Suprapubic skin (tissue), 3 donors: ENCODE data around the gene CEP192.

Experiments
- EP300 ChIP-seq: sonication (generic); formaldehyde crosslinking; IDR thresholded peaks from one replicate; pipeline ENCODE4 v1.6.1; 2017; ENCODE audit warnings: antibody characterized with exemption
- POLR2A ChIP-seq, 2 donors: fragments of 450-650 bp; IDR thresholded peaks; one replicate each; pipeline ENCODE4 v1.6.1; 2017; ENCODE audit warnings: antibody characterized with exemption in 2 of 2, mild to moderate bottlenecking in 2 of 2, moderate library complexity in 2 of 2
- TF ChIP-seq, protein P1 (sequence below), 2 donors: fragments of 200-600 bp in 1 of 2; fragments of 450-650 bp in 1 of 2; sonication (generic) in 1 of 2; IDR thresholded peaks; one replicate each; pipeline ENCODE4 v1.5.1; 2016 to 2019; ENCODE audit warnings: antibody characterized with exemption in 2 of 2, mild to moderate bottlenecking in 1 of 2, moderate library complexity in 1 of 2

DNA sequence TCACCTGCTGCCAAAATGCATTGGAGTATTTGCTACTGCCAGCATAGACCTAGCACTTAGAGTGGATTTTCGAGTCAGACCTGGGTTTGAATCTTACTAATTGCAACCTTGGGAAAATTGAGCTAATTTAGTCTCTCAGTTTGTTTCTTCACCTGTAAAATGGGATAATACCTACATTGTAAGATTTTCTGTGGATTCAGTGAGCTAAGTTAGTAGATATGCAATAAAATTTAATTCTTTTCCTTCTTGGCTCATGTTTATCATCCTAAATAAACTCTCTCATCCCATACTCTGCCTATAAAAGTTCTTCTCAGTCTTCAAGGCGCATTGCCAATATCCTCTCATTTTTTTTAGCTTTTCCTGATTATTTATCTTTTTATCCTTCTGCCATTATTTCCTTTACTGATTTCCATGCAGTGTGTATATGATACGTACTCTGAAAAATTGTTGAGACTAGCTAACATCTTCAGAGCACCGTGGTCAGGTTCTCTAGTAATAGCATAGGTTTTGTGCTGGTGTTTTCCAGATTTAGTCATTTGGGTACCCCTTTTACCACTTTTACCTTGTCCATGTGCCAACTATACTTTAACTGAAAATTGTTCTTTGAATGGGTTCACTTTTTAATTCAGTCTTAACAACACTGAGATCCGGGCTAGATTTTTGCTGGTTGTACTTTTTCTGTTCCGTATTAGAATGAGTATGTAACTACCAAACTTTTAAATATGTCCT, 7.3 kb downstream of the CEP192 start:
- TF ChIP-seq, protein P1, sequence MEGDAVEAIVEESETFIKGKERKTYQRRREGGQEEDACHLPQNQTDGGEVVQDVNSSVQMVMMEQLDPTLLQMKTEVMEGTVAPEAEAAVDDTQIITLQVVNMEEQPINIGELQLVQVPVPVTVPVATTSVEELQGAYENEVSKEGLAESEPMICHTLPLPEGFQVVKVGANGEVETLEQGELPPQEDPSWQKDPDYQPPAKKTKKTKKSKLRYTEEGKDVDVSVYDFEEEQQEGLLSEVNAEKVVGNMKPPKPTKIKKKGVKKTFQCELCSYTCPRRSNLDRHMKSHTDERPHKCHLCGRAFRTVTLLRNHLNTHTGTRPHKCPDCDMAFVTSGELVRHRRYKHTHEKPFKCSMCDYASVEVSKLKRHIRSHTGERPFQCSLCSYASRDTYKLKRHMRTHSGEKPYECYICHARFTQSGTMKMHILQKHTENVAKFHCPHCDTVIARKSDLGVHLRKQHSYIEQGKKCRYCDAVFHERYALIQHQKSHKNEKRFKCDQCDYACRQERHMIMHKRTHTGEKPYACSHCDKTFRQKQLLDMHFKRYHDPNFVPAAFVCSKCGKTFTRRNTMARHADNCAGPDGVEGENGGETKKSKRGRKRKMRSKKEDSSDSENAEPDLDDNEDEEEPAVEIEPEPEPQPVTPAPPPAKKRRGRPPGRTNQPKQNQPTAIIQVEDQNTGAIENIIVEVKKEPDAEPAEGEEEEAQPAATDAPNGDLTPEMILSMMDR (IDR thresholded peaks at IDR 0.05), result no peak
- no peak for TF ChIP-seq EP300
- TF ChIP-seq POLR2A (IDR thresholded peaks at IDR 0.05), result no peak
